ENCODE measurements around the gene RBM5. TPM values are rescaled to one million over a fixed set of nuclear protein-coding genes. Genes with fewer than 3 reads are reported as not detected.

RBM5 gene
- total and polyA plus RNA-seq, 10 of the 15 experiments (the other 5 are each of a cell fraction or from before 2014, with no cell fraction given) = 35.1 to 347 (median 111) TPM

- peaks cover 28% of the 10 kb centered on the region for H3K79me2 ChIP-seq (ENCODE audit: control insufficient read depth, insufficient read depth, low read length)
- H3K4me3 ChIP-seq = no peak overlapping the region
- H2AFZ ChIP-seq (ENCODE audit: control insufficient read depth, low read depth, low read length) = no peak overlapping the region
- H3K4me1 ChIP-seq (ENCODE audit: control insufficient read depth, insufficient read depth, low read length) = no peaks in the 10 kb centered on the region
- H3K27me3 ChIP-seq (replicated peaks in 1 of 2; ENCODE audit: control insufficient read depth in 2 of 2, insufficient read depth in 2 of 2, low read length in 1 of 2) = no peaks in the 10 kb centered on the region
- 87% methylated on average over 5 of the region's 5 CpGs for WGBS (ENCODE audit: insufficient coverage, insufficient replicate concordance, low lambda C conversion rate, missing lambda C conversion rate)
- intact Hi-C loops (cut with micrococcal nuclease; ENCODE audit: unreplicated experiment) (no loop called here), in situ Hi-C loops (cut with MboI) (no loop called here)
- ATAC-seq = no peak
- no peak for TF ChIP-seq MEF2A (IDR thresholded peaks at IDR 0.05; ENCODE audit: insufficient read depth, low read depth, low read length)
- TF ChIP-seq ZNF592 (IDR thresholded peaks at IDR 0.05) = no peak
- TF ChIP-seq MEF2B (IDR thresholded peaks at IDR 0.05; ENCODE audit: partially characterized antibody, poor library complexity, severe bottlenecking) = no peak
- TF ChIP-seq ESRRA (IDR thresholded peaks at IDR 0.05; ENCODE audit: low read length) = no peak
- no peak for TF ChIP-seq MLLT1 (IDR thresholded peaks at IDR 0.05)
- TF ChIP-seq TCF7 (IDR thresholded peaks at IDR 0.05; ENCODE audit: borderline replicate concordance) = no peak
- TF ChIP-seq RFX5 (IDR thresholded peaks at IDR 0.05; ENCODE audit: low read depth, low read length) = no peak
- TF ChIP-seq GATAD2B (conservative IDR thresholded peaks at IDR 0.05; ENCODE audit: low read depth) = no peak
- TF ChIP-seq GABPA (IDR thresholded peaks at IDR 0.05; ENCODE audit: low read depth) = no peak
- no peak for TF ChIP-seq SREBF2 (IDR thresholded peaks at IDR 0.05; ENCODE audit: low read length)
- no peak for TF ChIP-seq YY1 (IDR thresholded peaks at IDR 0.05; ENCODE audit: low read depth, low read length)
- TF ChIP-seq MTA2 (IDR thresholded peaks at IDR 0.05; ENCODE audit: low read depth) = no peak
- TF ChIP-seq HDAC2 (IDR thresholded peaks at IDR 0.05) = no peak
- no peak for TF ChIP-seq TCF12 (IDR thresholded peaks at IDR 0.05; ENCODE audit: low read depth, low read length)
- no peak for TF ChIP-seq MYB (IDR thresholded peaks at IDR 0.05; ENCODE audit: borderline replicate concordance, low read depth, low read length)
- no peak for TF ChIP-seq HDAC6 (IDR thresholded peaks at IDR 0.05; ENCODE audit: unreplicated experiment)
- no peak for TF ChIP-seq RCOR1 (conservative IDR thresholded peaks at IDR 0.05; ENCODE audit: low read depth, low read length)
- no peak for TF ChIP-seq IKZF1 (conservative IDR thresholded peaks at IDR 0.05)
- no peak for TF ChIP-seq HSF1 (IDR thresholded peaks at IDR 0.05; ENCODE audit: low read depth, low read length)
- FAIRE-seq = no peak
- CTCF ChIA-PET = interaction anchor here (0.9 to 1.2 kb wide), 3 partner anchors 16 to 27 kb away, joined by 3 to 5 read pairs (median 3); no protein-coding TSS in a partner anchor
- H4K20me1 ChIP-seq (ENCODE audit: control insufficient read depth, insufficient read depth) = no peaks in the 10 kb centered on the region
- H3K4me2 ChIP-seq (ENCODE audit: control insufficient read depth, insufficient read depth) = no peak overlapping the region
- H3K27ac ChIP-seq (ENCODE audit: control insufficient read depth, insufficient read depth) = no peak overlapping the region
- peaks cover 22 to 55% of the 10 kb centered on the region in 2 experiments for H3K36me3 ChIP-seq (ENCODE audit: control insufficient read depth in 2 of 2, insufficient read depth in 2 of 2, low read length in 1 of 2)
- H3K9ac ChIP-seq (ENCODE audit: control insufficient read depth, insufficient read depth, low read length) = no peak overlapping the region
- POLR2A ChIA-PET = interaction anchor here (0.5 to 0.6 kb wide), 3 partner anchors 12 to 76 kb away, joined by 3 to 8 read pairs (median 4); no protein-coding TSS in a partner anchor
- RAD21 ChIA-PET (ENCODE audit: unreplicated experiment) = no interaction called here
- no peak for DNase-seq (ENCODE audit: low read depth, low spot score)
- no peaks in the 10 kb centered on the region for H3K9me3 ChIP-seq (replicated peaks; ENCODE audit: control insufficient read depth, insufficient read depth, low read length)
- no TSS peak for BruUV-seq (replicated peaks)
- SMC1A ChIA-PET (ENCODE audit: uncharacterized antibody, unreplicated experiment) = interaction anchor here (1.3 kb wide), 1 partner anchor 9 kb away, joined by 3 read pairs; no protein-coding TSS in a partner anchor
These were observed 6.8 kb downstream of the RBM5 start for GRCh38 chr3:50095352-50095998.
